NCI-H69 (cell line): Measurements from ENCODE around the gene SCG5.
A peak's percentile ranks its signal among the peaks of the same experiment; 100 is the strongest.
"Not testable (repeated sequence)": the region's sequence is repeated elsewhere in the genome, so short reads cannot be mapped to it uniquely, and the experiment has no call there.

Experiments used
- DNase-seq: peaks from one replicate; lab custom pipeline; 2025; lab: John Stamatoyannopoulos, UW

Gene SCG5, protein sequence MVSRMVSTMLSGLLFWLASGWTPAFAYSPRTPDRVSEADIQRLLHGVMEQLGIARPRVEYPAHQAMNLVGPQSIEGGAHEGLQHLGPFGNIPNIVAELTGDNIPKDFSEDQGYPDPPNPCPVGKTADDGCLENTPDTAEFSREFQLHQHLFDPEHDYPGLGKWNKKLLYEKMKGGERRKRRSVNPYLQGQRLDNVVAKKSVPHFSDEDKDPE

DNA sequence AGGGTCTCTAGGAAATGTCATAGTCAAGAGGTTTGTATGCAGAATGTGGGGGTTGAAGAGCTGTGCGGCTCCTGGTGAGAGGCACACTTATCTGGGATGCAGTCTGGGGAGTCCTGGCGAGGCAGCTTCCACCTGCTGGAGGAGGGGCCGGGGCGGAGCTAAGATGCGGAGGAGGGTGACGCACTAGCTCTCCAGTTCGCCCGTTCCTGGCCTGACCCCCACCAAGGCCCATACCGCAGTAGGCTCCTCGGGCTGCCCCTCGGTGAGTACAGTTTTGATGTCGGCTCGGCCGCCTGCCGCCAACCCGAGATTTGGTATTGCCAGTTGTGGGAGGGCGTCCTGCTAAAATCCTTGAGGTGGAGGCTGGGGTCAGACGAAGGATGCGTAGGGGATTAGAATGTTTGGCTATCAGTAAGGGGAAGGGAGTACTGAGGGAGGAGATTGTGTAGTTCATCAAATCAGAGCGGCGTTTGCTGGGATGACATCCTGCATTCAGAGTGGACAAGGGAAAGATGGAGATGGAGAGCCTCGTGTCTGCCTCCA lies at the start of gene SCG5:
Gene SCG5, plus strand, starts transcription at position 194 of the 543 bp plus-strand sequence. CDS start 1,883 bp downstream, outside the sequence.
- peak; percentile 95 for DNase-seq

DNA sequence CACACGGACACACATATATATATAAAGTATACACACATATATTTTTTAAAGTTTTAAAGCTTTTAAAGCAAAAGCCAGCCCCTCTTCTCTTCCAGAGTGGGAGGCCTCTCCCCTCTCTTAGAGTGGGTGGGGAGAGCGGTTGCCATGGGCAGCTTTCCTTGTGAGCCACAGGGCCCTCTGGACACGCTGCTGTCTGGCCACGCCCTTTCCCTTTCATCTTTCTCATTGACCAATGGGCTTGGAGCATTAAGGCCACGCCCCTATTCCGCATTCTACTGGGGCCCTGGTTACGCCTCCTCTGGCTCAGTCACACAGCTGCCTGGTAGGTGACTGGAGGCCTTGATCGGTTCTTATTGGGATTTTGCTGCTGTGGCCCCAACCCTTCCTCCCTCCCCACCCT lies 48.4 kb upstream of the SCG5 start, which contains the start of gene GOLGA8N:
Gene GOLGA8N, plus strand, starts transcription at position 306 of the 400 bp plus-strand sequence.
- DNase-seq: not testable (repeated sequence)

DNA sequence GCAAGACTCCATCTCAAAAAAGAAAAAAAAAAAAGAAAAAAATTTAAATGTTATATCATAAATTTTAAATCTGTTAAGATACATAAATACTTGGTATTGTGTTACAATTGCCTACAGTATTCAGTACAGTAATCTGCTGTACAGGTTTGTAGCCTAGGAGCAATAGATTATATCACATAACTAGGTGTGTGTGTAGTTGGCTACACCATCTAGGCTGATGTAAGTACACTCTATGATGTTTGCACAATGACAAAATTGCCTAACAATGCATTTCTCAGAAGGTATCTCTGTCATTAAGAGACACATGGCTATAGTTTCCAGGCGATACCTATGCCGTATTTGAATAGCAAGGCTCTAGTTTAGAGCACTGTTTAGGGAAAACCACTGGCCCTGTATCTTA lies 32.0 kb upstream of the SCG5 start:
- not testable (repeated sequence) for DNase-seq

DNA sequence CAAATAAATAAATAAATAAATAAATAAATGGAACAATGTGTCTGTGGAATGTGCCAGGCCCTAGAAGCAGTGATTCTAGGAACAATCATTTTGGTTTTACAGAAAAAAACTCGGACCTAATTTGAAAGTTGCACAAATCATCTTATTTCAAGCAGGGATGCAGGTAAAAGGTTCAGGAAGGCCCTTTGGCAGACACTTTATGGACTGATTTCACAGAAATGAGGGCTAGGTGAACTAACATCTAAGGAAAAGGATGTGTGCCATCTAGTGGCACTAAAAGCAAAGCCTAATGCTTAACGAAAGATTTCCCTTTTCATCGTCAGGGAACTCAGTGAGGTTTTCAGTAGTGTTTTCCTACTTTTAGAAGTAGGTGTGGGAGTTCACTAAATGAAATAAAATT lies 30.8 kb upstream of the SCG5 start:
- not testable (repeated sequence) for DNase-seq

DNA sequence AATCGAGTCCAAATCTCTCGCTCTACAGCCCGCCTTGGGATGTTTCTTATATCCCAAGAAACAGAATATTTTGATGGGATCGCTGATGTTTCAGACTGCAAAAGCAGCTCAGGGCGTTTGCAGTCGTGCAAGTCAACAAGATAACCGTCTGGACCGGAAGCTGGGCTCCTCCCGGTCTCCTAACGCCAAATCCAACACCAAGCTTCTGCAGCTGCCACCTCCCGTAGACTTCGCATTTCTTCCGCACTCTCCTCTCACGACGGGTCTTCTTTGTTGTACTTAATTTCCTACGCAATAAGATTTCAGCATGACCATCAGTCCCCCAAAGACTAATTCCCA lies 26.8 kb upstream of the SCG5 start:
- DNase-seq: not testable (repeated sequence)

DNA sequence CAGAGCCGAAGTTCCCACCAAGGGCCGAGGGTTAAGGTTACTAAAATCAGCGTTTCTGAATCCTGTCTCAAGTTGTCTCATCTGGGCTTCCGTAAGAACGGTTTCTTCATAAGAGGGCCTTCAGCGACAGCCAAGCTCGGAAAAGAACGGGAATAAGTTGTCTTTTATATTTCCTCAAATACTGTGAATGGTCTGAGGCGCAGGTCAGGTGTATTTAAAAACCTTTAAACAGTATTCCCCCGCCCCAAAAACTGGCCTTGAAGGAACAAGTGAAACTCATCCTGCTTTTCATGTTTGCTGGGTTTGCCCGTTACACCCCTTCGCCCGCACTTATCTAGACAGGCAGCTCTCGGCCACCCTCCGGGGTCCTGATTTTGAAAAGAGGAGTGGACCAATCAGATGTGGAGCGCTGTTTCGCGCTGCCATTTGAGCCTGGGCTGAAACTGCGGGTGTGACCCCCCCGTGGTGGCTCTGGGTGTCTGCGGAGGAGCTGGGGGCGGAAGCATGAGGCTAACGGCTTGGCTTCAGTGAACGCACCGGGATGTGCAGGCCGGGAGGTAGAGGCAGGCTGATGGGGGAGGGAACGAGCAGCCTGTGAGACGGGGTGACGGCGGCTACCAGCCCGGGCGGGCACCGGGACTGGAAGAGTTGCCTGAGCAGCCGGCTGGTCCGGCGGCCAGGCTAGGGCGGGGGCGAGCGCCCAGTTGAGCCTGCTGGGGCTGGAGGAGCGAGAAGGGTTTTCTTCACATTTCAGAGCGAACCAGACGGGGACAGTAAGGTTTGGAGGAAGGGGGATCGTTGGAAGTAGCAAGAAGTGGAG lies 26.2 kb upstream of the SCG5 start, which contains the start of gene ARHGAP11A:
Gene ARHGAP11A, plus strand, starts transcription at position 454 of the 820 bp plus-strand sequence. CDS start 708 bp downstream, outside the sequence.
- DNase-seq: not testable (repeated sequence)

DNA sequence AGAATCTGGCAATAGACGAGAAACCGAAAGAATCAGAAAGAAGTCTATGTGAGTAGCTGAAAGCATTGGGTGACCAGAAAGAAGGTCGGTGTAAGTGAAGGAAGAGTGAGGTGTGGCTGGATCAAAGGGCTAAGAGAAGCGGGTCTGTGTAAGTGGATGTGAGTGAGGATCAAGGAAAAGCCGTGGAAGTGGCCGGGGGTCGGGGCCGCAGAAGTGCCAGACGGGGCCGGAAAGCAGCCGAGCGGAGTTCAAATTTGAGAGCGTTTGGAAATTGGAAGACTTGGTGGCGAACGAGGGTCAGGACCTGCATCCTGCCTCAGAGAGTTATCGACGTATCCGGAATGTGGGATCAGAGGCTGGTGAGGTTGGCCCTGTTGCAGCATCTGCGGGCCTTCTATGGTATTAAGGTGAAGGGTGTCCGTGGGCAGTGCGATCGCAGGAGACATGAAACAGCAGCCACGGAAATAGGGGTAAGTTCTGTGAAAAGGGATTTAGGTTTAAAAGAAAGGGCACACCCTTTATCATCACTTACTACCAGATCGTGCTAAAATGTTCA lies 25.6 kb upstream of the SCG5 start:
- not testable (repeated sequence) for DNase-seq

DNA sequence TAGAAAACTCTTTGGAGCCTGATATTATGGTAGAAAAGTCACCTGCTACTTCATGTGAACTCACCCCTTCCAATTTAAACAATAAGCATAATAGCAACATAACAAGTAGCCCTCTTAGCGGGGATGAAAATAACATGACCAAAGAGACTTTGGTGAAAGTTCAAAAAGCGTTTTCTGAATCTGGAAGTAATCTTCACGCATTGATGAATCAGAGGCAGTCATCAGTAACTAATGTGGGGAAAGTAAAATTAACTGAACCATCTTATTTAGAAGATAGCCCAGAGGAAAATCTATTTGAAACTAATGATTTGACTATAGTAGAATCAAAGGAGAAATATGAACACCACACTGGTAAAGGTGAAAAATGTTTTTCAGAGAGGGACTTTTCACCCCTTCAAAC lies 5.1 kb upstream of the SCG5 start:
- no peak for DNase-seq

DNA sequence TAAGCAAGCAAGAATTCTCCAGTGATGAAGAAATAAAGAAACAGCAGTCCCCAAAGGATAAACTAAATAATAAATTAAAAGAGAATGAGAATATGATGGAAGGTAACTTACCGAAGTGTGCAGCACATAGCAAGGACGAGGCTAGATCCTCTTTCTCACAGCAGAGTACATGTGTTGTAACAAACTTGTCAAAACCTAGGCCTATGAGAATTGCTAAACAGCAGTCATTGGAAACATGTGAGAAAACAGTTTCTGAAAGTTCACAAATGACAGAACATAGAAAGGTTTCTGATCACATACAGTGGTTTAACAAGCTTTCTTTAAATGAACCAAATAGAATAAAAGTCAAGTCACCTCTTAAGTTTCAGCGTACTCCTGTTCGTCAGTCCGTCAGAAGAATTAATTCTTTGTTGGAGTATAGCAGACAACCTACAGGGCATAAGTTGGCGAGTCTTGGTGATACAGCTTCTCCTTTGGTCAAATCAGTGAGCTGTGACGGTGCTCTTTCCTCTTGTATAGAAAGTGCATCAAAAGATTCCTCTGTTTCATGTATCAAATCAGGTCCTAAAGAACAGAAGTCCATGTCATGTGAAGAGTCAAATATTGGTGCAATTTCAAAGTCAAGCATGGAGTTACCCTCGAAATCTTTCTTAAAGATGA lies 4.5 kb upstream of the SCG5 start:
- no peak for DNase-seq

DNA sequence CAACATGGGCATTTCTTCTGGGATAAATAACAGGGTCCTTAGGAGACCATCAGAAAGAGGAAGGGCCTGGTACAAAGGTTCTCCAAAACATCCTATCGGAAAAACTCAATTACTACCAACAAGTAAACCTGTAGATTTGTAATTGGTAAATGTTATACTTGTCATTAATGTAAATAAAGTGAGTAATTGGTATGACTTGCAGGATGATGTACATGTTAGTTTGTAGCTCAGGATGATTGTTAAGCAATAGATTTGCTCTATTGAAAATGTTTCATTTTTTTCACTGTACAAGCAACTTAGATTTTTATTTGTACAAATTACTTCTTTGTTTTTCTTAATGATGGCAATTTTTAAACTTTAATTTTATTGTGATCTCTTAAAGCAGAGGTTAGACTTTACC lies 3.8 kb upstream of the SCG5 start:
- no peak for DNase-seq

DNA sequence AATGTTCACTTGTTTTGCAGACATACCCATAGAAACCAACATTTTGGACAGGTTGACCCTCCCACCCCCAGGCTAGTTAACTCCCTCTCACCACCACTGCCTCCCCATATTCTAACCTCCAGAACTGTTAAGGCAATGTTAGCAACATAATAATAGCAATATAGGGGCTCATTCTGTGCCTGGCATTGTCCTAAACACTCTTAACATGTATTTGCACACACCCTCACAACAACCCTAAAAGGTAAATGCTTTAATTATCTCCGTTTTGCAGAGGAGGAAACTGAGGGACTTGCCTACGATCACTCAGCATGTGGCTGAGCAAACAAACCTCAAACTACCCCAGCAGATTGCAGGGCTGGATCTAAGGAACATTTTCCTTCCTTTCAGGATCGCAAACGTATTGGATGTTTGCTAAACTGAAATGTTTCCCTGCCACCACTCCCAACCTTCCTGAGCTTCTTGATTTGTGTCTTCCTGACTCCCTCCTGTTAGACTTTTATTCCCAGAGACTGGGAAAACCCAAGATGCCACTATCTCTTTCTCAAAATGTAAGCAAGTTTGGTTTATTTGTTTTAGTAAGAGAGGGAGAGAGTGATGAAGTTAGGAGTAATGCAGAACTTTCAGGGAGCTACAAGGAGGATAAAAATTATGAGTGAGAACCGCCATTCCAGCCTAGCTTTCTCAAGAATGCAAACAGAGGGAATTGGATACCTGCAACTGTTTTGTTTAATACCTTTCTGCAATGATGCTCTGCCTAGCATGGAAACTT lies 1.3 kb downstream of the SCG5 start:
- peak; percentile 87 for DNase-seq

DNA sequence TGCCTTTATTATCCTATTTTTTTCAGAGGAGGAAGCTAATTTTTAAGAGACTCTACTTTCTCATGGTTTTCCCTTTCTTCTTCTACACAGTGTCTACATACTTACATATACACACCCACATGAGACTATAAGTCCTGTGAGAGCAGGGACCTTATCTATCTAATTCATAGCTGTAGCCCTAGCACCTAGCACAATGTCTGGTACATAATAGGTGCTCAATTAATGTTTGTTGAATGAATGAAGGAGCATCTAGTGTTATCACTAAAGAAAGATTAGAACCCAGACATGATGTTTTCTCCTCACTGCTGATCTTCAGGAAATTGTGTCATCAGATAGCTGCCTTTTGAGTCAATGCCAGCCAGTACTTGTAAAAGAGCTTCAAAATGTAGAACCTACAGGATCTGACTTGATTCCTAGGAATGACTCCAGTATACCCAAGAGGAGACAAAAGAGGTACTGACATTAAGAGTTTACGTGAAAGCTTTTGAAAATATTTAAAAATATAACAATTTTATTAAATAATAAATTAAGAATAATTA lies 2.5 kb downstream of the SCG5 start:
- no peak for DNase-seq

DNA sequence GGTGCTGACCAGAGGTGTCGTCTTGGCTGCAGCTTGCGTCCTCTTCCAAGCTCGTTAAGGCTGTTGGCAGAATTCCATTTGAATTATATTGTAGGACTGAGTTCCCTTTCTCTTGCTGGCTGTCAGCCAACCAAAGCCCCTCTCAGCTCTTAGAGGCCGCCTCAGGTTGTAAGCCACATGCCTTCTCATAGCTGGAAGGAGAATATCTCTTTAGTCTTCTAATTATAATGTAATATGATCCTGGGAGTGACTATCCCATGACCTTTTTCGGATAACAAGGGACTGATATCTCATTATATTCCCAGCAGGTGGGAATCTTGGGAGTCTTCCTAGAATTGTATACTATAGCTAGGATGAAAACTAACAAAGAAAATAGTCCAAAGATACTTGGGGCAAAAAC lies 4.8 kb downstream of the SCG5 start:
- peak; percentile 96 for DNase-seq

DNA sequence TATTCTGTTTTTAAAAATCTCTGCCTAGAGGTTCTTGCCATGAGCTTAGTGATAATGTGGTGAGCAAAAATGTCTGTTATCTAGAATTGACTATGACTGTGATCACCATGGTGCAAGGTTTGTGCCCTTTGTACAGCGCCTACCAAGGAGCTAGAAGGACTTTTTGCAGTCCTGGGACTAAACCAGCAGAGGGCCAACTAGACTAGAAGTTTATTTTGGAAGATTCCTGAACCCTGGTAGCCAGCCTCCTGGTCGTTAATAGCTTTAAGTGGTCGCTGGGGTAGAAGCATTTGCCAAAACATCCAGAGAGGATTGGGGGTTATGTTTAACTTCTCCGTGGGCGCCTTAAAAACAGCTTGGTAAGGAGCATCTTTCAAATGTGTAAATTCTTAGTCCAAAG lies 7.8 kb downstream of the SCG5 start:
- DNase-seq: peak; percentile 62

DNA sequence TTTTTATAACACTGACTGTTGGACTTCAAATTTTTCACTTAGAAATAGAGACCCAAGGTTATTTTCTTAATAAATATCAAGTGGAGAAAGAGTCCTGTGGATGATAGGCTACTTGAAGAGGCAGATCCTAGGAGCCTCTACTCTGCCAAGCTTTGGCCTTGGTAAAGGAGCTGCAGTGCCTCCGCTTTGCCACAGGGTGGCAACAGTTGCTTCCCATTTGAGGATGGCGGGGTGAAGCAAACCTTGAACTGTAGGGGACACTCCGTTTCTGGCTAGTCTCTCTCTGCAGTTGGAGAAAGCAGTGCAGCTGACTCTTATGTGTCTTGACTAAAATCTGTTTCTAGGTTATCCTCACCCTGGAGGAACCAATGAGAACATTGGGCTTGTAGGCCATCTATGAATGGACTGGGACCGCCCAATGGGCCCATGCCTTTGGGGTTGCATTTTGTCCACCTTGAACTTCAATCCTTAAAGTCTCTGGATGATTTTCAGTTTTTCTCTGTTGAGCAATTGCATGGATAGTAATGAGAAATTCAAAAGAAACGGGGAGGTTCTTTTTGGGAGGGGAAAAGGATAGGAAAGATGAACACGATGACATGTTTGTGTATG lies 9.8 kb downstream of the SCG5 start:
- DNase-seq: peak; percentile 87

DNA sequence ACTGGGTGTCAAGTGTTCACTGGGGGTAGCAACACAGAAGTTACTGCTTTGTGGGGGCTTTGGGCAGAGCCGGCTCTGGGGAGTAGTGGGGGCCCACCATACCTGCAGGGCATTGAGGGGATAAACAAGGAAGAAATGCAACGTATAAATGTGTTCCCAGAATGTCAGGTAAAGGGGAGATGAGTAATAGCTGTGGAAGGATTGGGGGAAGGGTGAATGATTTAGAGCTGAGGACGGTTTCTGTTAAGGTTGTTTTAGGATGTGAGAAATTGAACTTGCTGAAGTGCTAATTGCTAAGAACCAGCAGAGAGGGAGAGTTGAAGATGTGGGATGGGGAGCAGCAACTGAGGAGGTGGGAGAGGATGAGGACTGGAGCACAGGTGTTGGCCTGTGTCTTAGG lies 10.7 kb downstream of the SCG5 start:
- DNase-seq: no peak

DNA sequence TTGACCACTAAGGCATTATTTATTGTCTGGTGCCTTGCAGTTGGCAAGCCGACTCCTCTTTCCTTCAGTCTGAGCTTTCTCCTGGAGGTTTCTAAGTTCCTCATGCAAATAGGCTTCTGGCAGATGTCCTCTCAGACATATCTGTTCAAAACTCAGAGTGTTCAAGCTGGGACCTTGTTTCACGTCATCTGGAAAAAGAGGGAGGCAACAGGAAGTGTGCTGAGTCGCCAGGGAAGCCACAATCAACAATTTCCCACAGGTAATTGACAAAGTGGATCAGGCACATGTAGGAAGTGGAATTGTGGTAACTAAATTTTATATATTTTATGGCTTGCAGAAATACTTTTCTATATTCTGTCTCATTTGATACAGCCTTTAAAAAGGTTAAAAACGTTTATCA lies 14.6 kb downstream of the SCG5 start:
- peak; percentile 38 for DNase-seq

DNA sequence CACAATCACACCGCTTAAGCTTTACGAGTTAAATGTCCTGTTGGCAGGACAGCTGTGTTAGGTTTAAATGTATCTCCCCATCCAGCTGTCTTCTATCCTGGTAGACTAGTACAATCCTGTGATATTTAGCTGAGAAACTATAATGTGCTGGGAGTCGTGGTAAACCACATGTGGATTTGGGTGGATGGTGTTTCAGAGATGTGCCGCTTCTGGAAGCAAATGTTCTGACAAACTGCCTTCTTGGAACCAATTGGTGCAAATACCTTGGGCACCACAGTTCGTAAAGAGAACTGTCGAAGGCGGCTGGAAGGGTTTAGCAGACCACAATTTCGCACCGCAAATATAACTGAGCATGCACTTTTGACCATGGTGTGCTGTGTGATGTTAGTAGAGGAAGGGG lies 15.0 kb downstream of the SCG5 start:
- no peak for DNase-seq

DNA sequence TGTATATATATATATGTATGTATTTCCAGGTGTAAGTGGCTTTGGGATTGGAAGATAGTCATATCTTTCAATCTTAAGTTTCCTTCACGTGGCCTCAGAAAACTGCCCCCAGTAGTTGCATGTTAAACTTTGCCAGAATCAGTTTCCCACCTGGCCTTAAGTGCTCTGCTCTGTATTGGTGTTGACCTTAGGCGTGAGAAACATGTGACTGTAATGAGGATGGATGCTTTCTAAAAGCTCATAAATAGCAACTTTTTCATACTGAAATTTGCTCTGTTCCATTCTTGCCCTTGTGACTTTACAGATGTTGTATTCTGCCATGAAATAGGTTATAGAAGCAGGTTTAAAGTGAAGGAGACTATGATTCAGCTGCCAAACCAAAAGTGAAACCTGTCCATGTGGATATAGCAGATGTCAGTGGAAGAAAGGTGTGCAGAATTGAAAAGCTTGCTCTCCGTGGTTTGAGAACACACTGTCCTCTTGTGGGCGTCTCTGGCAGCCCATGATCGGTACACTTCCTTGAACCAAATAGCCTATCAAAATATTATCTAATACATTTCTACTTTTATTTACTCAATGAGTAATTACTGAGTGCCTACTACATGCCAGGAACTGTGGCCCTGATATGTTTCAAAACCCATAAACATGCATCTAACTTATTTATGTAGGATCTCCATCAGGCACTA lies 15.8 kb downstream of the SCG5 start:
- DNase-seq: peak; percentile 51

DNA sequence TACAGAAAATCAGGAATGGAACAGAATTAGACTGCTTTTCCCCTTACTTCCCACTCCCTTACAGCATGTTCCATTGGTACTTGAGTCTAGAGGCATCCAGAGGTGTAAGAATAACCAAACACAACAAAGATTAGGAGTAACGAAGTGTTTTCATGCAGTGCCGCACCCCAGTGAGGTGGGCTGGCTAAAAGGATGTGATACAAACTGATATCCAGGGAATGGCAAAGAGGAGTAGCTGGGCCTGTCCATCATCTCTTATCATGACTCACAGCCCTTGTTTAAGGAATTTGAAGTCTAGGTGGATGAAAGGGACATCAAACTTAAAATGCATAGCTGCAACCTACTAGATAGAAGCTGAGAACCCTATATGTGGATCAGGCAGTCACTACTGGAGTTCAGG lies 16.4 kb downstream of the SCG5 start:
- DNase-seq: no peak
